Measurements from ENCODE around the gene KIF5C. TPM values are rescaled to one million over a fixed set of nuclear protein-coding genes. Genes with fewer than 3 reads are reported as not detected.

The KIF5C gene
- total and polyA plus RNA-seq, 2 experiments from 2014 or later = 45.0 to 49.1 TPM

DNA sequence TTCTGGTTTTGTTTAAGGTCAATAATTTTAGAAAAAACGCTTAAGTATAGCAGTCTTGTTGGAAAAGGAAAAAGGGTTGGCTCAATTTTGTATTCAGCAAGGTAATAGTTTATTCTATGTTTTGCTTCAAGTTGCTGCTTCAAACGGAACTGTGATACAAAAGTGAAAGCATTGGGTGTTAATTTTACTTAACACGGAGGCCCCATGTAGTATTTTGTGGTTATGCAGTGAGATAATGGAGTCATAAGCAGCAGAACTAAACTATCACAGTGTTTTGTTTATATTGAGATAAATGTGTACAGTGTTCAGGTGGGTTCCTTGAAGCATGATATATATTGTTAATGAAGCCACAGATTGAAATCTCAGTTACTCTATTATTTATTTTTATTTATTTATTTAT lies 96.5 kb downstream of the KIF5C start (continued):
- TF ChIP-seq, protein P1, sequence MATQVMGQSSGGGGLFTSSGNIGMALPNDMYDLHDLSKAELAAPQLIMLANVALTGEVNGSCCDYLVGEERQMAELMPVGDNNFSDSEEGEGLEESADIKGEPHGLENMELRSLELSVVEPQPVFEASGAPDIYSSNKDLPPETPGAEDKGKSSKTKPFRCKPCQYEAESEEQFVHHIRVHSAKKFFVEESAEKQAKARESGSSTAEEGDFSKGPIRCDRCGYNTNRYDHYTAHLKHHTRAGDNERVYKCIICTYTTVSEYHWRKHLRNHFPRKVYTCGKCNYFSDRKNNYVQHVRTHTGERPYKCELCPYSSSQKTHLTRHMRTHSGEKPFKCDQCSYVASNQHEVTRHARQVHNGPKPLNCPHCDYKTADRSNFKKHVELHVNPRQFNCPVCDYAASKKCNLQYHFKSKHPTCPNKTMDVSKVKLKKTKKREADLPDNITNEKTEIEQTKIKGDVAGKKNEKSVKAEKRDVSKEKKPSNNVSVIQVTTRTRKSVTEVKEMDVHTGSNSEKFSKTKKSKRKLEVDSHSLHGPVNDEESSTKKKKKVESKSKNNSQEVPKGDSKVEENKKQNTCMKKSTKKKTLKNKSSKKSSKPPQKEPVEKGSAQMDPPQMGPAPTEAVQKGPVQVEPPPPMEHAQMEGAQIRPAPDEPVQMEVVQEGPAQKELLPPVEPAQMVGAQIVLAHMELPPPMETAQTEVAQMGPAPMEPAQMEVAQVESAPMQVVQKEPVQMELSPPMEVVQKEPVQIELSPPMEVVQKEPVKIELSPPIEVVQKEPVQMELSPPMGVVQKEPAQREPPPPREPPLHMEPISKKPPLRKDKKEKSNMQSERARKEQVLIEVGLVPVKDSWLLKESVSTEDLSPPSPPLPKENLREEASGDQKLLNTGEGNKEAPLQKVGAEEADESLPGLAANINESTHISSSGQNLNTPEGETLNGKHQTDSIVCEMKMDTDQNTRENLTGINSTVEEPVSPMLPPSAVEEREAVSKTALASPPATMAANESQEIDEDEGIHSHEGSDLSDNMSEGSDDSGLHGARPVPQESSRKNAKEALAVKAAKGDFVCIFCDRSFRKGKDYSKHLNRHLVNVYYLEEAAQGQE (IDR thresholded peaks at IDR 0.05; ENCODE audit: unreplicated experiment) = no peak
- no peak for TF ChIP-seq NANOG (IDR thresholded peaks at IDR 0.05; ENCODE audit: borderline replicate concordance)
- TF ChIP-seq POLR2AphosphoS5 (IDR thresholded peaks at IDR 0.05; ENCODE audit: low read depth) = no peak
- no peak for TF ChIP-seq ZNF331 (CRISPR knock-in tag; IDR thresholded peaks at IDR 0.05; ENCODE audit: low read depth)
- no peak for TF ChIP-seq EZH2phosphoT487 (IDR thresholded peaks at IDR 0.05; ENCODE audit: unreplicated experiment)

DNA sequence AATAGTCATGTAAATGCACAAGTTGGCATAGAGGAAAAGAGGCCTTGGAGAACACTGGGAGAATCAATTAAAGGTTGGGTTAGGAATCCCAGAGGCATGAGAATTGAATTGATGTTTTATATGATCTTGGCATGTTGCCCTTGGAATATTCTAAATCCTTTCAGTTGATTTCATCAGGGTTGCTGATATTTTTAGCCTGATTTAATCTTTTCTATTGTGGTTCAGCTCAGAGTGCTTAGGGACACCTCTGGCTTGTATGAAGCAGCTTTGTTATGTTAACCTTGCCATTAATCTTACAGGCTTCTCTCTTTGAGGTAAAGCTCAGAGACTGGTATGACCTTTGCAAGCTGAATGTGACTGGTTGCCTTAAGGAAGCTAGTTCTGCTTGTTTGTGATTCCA lies 99.1 kb downstream of the KIF5C start:
- no peak for TF ChIP-seq ZNF331 (CRISPR knock-in tag; IDR thresholded peaks at IDR 0.05; ENCODE audit: low read depth)
- peak; percentile 47; the same call in 1 of the 2 replicates for TF ChIP-seq NANOG (IDR thresholded peaks at IDR 0.05; ENCODE audit: borderline replicate concordance)
- no peaks in the 10 kb centered on the region for H3F3A ChIP-seq (replicated peaks; ENCODE audit: low read depth)
- Mint-ChIP-seq H3K36me3 (ENCODE audit: low read depth) (peaks cover 24% of the 10 kb centered on the region), H3K9me3 (no peaks in the 10 kb centered on the region), H3K4me3 (peak overlapping the region; percentile 32; the same call in 1 of the 3 replicates), H3K27ac (peak overlapping the region; percentile 83), H3K27me3 (ENCODE audit: insufficient read depth, low read depth, poor library complexity) (peaks cover 13% of the 10 kb centered on the region), H3K4me1 (peaks cover 53% of the 10 kb centered on the region)
- H4K20me1 ChIP-seq (replicated peaks; ENCODE audit: insufficient read depth) = peaks cover 4% of the 10 kb centered on the region
- H3K4me2 ChIP-seq = peak overlapping the region; percentile 48
- H3K27me3 ChIP-seq (ENCODE audit: insufficient read depth) = no peaks in the 10 kb centered on the region
- H3K79me2 ChIP-seq (replicated peaks; ENCODE audit: insufficient read depth) = no peaks in the 10 kb centered on the region; the same call in none of the 2 replicates
- H3K36me3 ChIP-seq (ENCODE audit: insufficient read depth) = no peaks in the 10 kb centered on the region
- H3K27ac ChIP-seq (ENCODE audit: low read depth) = peak overlapping the region; percentile 15; the same call in 1 of the 2 replicates
- H3K4me3 ChIP-seq = no peak overlapping the region
- H3K9me2 ChIP-seq (ENCODE audit: insufficient read depth) = peaks cover 4% of the 10 kb centered on the region; the same call in 1 of the 2 replicates
- H2AFZ ChIP-seq = no peak overlapping the region
- peaks cover 30% of the 10 kb centered on the region for H3K4me1 ChIP-seq (ENCODE audit: insufficient read depth)
- ATAC-seq (peak; percentile 89), DNase-seq (ENCODE audit: low spot score) (peak; percentile 62)

DNA sequence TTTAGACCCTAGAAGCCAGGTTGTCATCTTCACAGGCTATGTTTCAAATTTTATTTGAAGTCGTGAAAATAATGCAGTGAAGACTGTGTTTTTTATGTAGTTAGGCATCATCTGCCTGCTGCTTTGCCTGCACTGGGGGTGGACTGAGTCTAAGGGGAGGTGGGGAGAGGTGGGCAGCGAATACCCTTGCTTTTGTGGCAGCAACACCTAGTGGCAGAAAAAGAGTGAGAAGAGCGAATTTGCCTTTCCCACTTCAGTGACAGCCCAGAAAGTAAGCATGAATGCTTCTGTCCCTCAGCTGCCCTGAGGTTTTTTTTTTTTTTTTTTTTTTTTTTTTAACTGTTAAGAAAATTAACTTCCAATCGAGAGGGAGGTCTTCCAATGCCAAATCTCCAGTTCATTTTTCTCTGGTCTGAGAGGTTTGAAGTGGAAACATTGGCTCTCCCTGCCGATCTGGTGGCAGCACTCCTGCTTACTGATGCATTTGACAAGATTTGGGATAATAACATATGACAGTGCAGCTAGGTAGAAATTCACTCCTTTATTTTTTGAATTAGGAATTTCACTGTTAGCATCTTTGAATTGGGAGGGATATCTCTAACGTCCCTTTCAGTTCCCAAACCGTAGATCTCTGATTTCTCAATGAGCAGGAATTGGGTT lies 103.1 kb downstream of the KIF5C start:
- Histone ChIP-seq H3K27me3 (ENCODE audit: insufficient read depth) (no peaks in the 10 kb centered on the region), H3K4me3 (no peak overlapping the region), H3K27ac (ENCODE audit: low read depth) (no peak overlapping the region), H3K4me1 (ENCODE audit: insufficient read depth) (peaks cover 25% of the 10 kb centered on the region), H4K20me1 (replicated peaks; ENCODE audit: insufficient read depth) (peaks cover 4% of the 10 kb centered on the region; the same call in 1 of the 2 replicates), H3K9me2 (ENCODE audit: insufficient read depth) (no peaks in the 10 kb centered on the region; the same call in 1 of the 2 replicates), H3K79me2 (replicated peaks; ENCODE audit: insufficient read depth) (no peaks in the 10 kb centered on the region; the same call in 1 of the 2 replicates), H3F3A (replicated peaks; ENCODE audit: low read depth) (no peaks in the 10 kb centered on the region), H3K4me2 (no peak overlapping the region), H3K36me3 (ENCODE audit: insufficient read depth) (no peaks in the 10 kb centered on the region), H2AFZ (no peak overlapping the region)
- ATAC-seq = peak; percentile 79
- H3K9me3 Mint-ChIP-seq = no peaks in the 10 kb centered on the region
- peaks cover 48% of the 10 kb centered on the region for H3K4me1 Mint-ChIP-seq
- H3K4me3 Mint-ChIP-seq = no peak overlapping the region
- H3K27ac Mint-ChIP-seq = no peak overlapping the region
- peak; percentile 55 for DNase-seq (ENCODE audit: low spot score)
- H3K36me3 Mint-ChIP-seq (ENCODE audit: low read depth) = peaks cover 45% of the 10 kb centered on the region
- H3K27me3 Mint-ChIP-seq (ENCODE audit: insufficient read depth, low read depth, poor library complexity) = peaks cover 13% of the 10 kb centered on the region
- TF ChIP-seq, protein P2, sequence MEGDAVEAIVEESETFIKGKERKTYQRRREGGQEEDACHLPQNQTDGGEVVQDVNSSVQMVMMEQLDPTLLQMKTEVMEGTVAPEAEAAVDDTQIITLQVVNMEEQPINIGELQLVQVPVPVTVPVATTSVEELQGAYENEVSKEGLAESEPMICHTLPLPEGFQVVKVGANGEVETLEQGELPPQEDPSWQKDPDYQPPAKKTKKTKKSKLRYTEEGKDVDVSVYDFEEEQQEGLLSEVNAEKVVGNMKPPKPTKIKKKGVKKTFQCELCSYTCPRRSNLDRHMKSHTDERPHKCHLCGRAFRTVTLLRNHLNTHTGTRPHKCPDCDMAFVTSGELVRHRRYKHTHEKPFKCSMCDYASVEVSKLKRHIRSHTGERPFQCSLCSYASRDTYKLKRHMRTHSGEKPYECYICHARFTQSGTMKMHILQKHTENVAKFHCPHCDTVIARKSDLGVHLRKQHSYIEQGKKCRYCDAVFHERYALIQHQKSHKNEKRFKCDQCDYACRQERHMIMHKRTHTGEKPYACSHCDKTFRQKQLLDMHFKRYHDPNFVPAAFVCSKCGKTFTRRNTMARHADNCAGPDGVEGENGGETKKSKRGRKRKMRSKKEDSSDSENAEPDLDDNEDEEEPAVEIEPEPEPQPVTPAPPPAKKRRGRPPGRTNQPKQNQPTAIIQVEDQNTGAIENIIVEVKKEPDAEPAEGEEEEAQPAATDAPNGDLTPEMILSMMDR (conservative IDR thresholded peaks at IDR 0.05; ENCODE audit: low read depth in 2 of 2) = peak; percentile 41 to 73
- TF ChIP-seq POLR2AphosphoS5 (IDR thresholded peaks at IDR 0.05; ENCODE audit: low read depth) = no peak
- no peak for TF ChIP-seq CREB1 (CRISPR knock-in tag; IDR thresholded peaks at IDR 0.05; ENCODE audit: low read depth)
- TF ChIP-seq JUNB (IDR thresholded peaks at IDR 0.05; ENCODE audit: unreplicated experiment) = no peak

Measured in GM23338 (cell line).